GM21529 (cell line): ENCODE results near the gene SAG.
"Not testable (repeated sequence)": the region's sequence is repeated elsewhere in the genome, so short reads cannot be mapped to it uniquely, and the experiment has no call there.

Experiments
- ATAC-seq: cut with Tn5 transposase; IDR thresholded peaks from one replicate; pipeline ENCODE4 v1.9.1; 2021; ENCODE audit not compliant: unreplicated experiment

Gene SAG

GRCh38 chr2:233329489-233330135, 22.0 kb downstream of the SAG start:
- ATAC-seq, result no peak

- peak; percentile 89 for ATAC-seq
These were observed 23.9 kb downstream of the SAG start for GRCh38 chr2:233331536-233331935.

- no peak for ATAC-seq
These were observed 24.5 kb downstream of the SAG start for GRCh38 chr2:233332125-233332524.

GRCh38 chr2:233334915-233335314, 27.3 kb downstream of the SAG start:
- ATAC-seq, result no peak

- not testable (repeated sequence) for ATAC-seq
These were observed 28.5 kb downstream of the SAG start for GRCh38 chr2:233336091-233336490.

GRCh38 chr2:233336541-233336940, 28.9 kb downstream of the SAG start:
- ATAC-seq, result no peak

GRCh38 chr2:233338046-233338445, 30.4 kb downstream of the SAG start:
- no peak for ATAC-seq

- ATAC-seq, result no peak
These were observed 31.3 kb downstream of the SAG start for GRCh38 chr2:233338812-233339368.

- no peak for ATAC-seq
These were observed 31.8 kb downstream of the SAG start for GRCh38 chr2:233339427-233339826.

GRCh38 chr2:233341296-233341695, 33.7 kb downstream of the SAG start:
- ATAC-seq, result no peak

GRCh38 chr2:233342301-233342700, 34.7 kb downstream of the SAG start:
- no peak for ATAC-seq

- ATAC-seq, result no peak
These were observed 35.6 kb downstream of the SAG start for GRCh38 chr2:233343171-233343705.

- no peak for ATAC-seq
These were observed 38.8 kb downstream of the SAG start for GRCh38 chr2:233346376-233346775.

- ATAC-seq, result no peak
These were observed 39.3 kb downstream of the SAG start for GRCh38 chr2:233346930-233347329.

GRCh38 chr2:233349005-233349998, 41.7 kb downstream of the SAG start:
- peak; percentile 71 for ATAC-seq

GRCh38 chr2:233350708-233351107, 43.1 kb downstream of the SAG start:
- no peak for ATAC-seq

- ATAC-seq, result no peak
These were observed 43.8 kb downstream of the SAG start for GRCh38 chr2:233351423-233351822.

- ATAC-seq, result no peak
These were observed 44.7 kb downstream of the SAG start for GRCh38 chr2:233352141-233352842.

- ATAC-seq, result peak; percentile 8
These were observed 45.6 kb downstream of the SAG start for GRCh38 chr2:233353101-233353768.

GRCh38 chr2:233353769-233354499, 46.3 kb downstream of the SAG start, which contains the start of gene DGKD:
DGKD (plus strand) TSS chr2:233354494; CDS start chr2:233354519, 25 bp downstream.
- peak; percentile 50 for ATAC-seq
